ENCODE data around the gene DOC2B. TPM values are rescaled to one million over a fixed set of nuclear protein-coding genes. Genes with fewer than 3 reads are reported as not detected.
"Not testable (repeated sequence)": the region's sequence is repeated elsewhere in the genome, so short reads cannot be mapped to it uniquely, and the experiment has no call there.

DOC2B gene
- total RNA-seq, 1 experiment from 2014 or later, result 1.5 TPM

DNA sequence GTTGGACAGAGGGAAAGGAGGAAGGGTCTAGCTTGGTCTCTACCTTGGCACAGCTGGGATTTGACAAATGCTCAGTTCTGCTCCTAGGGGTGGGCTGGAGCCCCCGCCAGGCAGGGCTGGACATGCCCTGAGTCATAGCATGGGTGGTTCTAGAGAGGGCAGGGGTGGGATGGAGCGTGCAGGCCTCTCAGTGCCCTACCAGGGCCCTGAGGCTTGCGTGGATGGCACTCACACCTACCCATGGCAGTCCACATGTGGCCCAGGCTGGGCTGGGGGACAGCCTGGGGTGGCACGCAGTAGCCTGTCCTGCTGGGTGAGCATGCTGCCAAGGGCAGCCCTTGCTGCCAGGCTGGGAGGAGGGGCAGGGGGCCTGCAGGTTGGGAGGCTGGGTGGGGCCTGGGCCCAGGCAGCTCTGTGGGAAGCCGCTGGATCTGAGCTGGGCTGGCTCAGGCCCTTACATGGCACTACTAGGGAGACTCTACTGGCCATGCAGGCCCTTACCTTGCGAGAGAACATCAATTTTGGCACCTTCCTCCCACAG, 11.2 kb downstream of the DOC2B start:
- ChIA-PET CTCF (no interaction called here), POLR2A (no interaction called here)
- Histone ChIP-seq H3K27me3 (ENCODE audit: control insufficient read depth, insufficient read depth, low read length) (no peaks in the 10 kb centered on the region), H3K36me3 (ENCODE audit: control insufficient read depth, insufficient read depth, low read length) (no peaks in the 10 kb centered on the region), H3K9me3 (ENCODE audit: control insufficient read depth, insufficient read depth, low read depth, low read length) (no peaks in the 10 kb centered on the region), H3K4me1 (ENCODE audit: control insufficient read depth, insufficient read depth, low read length) (no peaks in the 10 kb centered on the region), H3K27ac (ENCODE audit: low read length) (no peak overlapping the region), H3K4me3 (ENCODE audit: low read depth in 2 of 2, low read length in 2 of 2) (no peak overlapping the region)
- in situ Hi-C loops (cut with HindIII; ENCODE audit: low pct_unique_long_range_greater_than_20kb, low sequenced_read_pairs) (no loop called here), intact Hi-C loops (cut with micrococcal nuclease; ENCODE audit: unreplicated experiment) (no loop called here)
- TF ChIP-seq, protein P1, sequence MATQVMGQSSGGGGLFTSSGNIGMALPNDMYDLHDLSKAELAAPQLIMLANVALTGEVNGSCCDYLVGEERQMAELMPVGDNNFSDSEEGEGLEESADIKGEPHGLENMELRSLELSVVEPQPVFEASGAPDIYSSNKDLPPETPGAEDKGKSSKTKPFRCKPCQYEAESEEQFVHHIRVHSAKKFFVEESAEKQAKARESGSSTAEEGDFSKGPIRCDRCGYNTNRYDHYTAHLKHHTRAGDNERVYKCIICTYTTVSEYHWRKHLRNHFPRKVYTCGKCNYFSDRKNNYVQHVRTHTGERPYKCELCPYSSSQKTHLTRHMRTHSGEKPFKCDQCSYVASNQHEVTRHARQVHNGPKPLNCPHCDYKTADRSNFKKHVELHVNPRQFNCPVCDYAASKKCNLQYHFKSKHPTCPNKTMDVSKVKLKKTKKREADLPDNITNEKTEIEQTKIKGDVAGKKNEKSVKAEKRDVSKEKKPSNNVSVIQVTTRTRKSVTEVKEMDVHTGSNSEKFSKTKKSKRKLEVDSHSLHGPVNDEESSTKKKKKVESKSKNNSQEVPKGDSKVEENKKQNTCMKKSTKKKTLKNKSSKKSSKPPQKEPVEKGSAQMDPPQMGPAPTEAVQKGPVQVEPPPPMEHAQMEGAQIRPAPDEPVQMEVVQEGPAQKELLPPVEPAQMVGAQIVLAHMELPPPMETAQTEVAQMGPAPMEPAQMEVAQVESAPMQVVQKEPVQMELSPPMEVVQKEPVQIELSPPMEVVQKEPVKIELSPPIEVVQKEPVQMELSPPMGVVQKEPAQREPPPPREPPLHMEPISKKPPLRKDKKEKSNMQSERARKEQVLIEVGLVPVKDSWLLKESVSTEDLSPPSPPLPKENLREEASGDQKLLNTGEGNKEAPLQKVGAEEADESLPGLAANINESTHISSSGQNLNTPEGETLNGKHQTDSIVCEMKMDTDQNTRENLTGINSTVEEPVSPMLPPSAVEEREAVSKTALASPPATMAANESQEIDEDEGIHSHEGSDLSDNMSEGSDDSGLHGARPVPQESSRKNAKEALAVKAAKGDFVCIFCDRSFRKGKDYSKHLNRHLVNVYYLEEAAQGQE (IDR thresholded peaks at IDR 0.05; ENCODE audit: insufficient read depth in 1 of 2, low read depth in 2 of 2, low read length in 1 of 2), result no peak
- TF ChIP-seq SIN3A (IDR thresholded peaks at IDR 0.05; ENCODE audit: borderline replicate concordance, insufficient read depth, low read depth, low read length) (no peak), TCF7L2 (IDR thresholded peaks at IDR 0.05; ENCODE audit: low read depth, low read length) (no peak), POLR2AphosphoS5 (IDR thresholded peaks at IDR 0.05; ENCODE audit: low read depth, low read length) (no peak)
- TF ChIP-seq, protein P2, sequence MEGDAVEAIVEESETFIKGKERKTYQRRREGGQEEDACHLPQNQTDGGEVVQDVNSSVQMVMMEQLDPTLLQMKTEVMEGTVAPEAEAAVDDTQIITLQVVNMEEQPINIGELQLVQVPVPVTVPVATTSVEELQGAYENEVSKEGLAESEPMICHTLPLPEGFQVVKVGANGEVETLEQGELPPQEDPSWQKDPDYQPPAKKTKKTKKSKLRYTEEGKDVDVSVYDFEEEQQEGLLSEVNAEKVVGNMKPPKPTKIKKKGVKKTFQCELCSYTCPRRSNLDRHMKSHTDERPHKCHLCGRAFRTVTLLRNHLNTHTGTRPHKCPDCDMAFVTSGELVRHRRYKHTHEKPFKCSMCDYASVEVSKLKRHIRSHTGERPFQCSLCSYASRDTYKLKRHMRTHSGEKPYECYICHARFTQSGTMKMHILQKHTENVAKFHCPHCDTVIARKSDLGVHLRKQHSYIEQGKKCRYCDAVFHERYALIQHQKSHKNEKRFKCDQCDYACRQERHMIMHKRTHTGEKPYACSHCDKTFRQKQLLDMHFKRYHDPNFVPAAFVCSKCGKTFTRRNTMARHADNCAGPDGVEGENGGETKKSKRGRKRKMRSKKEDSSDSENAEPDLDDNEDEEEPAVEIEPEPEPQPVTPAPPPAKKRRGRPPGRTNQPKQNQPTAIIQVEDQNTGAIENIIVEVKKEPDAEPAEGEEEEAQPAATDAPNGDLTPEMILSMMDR (IDR thresholded peaks at IDR 0.05), result no peak
- ATAC-seq (0 out of 2 replicates have a peak, but pooled peaks have one; percentile 42), DNase-seq (ENCODE audit: low read depth, low spot score) (no peak)
- BruUV-seq (replicated peaks), result no TSS peak

DNA sequence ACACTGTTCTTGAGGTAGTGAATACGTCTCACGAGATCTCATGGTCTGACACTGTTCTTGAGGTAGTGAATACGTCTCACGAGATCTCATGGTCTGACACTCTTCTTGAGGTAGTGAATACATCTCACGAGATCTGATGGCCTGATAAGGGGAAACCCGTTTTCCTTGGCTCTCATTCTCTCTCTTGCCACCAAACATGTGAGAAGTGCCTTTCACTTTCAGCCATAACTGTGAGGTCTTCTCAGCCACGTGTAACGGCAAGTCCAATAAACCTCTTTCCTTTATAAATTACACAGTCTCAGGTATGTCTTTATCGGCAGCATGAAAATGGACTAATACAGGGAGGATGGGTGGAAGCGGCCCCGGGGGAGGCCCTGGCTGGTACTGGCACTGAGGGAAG, 12.8 kb downstream of the DOC2B start:
- H3K27ac ChIP-seq (ENCODE audit: low read length); DNase-seq (ENCODE audit: low read depth, low spot score); in situ Hi-C loops (cut with HindIII; ENCODE audit: low pct_unique_long_range_greater_than_20kb, low sequenced_read_pairs); H3K9me3 ChIP-seq (ENCODE audit: control insufficient read depth, insufficient read depth, low read depth, low read length); intact Hi-C loops (cut with micrococcal nuclease; ENCODE audit: unreplicated experiment); BruUV-seq (replicated peaks); POLR2A ChIA-PET; H3K4me3 ChIP-seq (ENCODE audit: low read depth in 2 of 2, low read length in 2 of 2); H3K4me1 ChIP-seq (ENCODE audit: control insufficient read depth, insufficient read depth, low read length); ATAC-seq; CTCF ChIA-PET; H3K27me3 ChIP-seq (ENCODE audit: control insufficient read depth, insufficient read depth, low read length); H3K36me3 ChIP-seq (ENCODE audit: control insufficient read depth, insufficient read depth, low read length): not testable (repeated sequence)

DNA sequence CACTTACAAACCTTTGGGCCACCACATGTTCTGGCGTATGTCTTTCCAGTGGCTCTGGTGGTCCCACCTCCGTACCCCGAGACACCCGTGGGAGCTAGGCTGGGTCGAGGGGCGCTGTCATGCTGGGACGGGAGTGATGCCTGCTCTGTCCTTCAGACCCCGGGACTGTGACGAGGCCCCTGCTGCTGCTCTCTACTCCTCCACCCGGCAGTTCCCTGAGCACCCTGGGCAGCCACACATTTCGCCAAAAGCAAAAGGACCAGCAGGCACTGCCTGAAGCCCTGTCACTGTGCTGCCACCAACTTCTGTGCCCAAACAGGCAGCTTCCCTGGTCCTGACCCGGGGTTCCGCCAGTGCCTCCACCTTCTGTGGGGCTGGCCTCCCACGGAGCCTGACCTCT, 15.5 kb downstream of the DOC2B start:
- Histone ChIP-seq H3K9me3 (ENCODE audit: control insufficient read depth, insufficient read depth, low read depth, low read length) (no peaks in the 10 kb centered on the region), H3K36me3 (ENCODE audit: control insufficient read depth, insufficient read depth, low read length) (no peaks in the 10 kb centered on the region), H3K27ac (ENCODE audit: low read length) (no peak overlapping the region), H3K4me3 (ENCODE audit: low read depth in 2 of 2, low read length in 2 of 2) (no peak overlapping the region), H3K27me3 (ENCODE audit: control insufficient read depth, insufficient read depth, low read length) (no peaks in the 10 kb centered on the region), H3K4me1 (ENCODE audit: control insufficient read depth, insufficient read depth, low read length) (no peaks in the 10 kb centered on the region)
- BruUV-seq (replicated peaks), result no TSS peak
- in situ Hi-C loops (cut with HindIII; ENCODE audit: low pct_unique_long_range_greater_than_20kb, low sequenced_read_pairs), result no loop called here
- no peak for TF ChIP-seq SIN3A (IDR thresholded peaks at IDR 0.05; ENCODE audit: borderline replicate concordance, insufficient read depth, low read depth, low read length)
- TF ChIP-seq TCF7L2 (IDR thresholded peaks at IDR 0.05; ENCODE audit: low read depth, low read length), result no peak
- TF ChIP-seq POLR2AphosphoS5 (IDR thresholded peaks at IDR 0.05; ENCODE audit: low read depth, low read length), result no peak
- TF ChIP-seq, protein P2 (IDR thresholded peaks at IDR 0.05), result no peak
- TF ChIP-seq, protein P1 (IDR thresholded peaks at IDR 0.05; ENCODE audit: insufficient read depth in 1 of 2, low read depth in 2 of 2, low read length in 1 of 2), result no peak
- DNase-seq (ENCODE audit: low read depth, low spot score) (no peak), ATAC-seq (no peak)
- intact Hi-C loops (cut with micrococcal nuclease; ENCODE audit: unreplicated experiment), result no loop called here
- CTCF ChIA-PET, result no interaction called here
- POLR2A ChIA-PET, result no interaction called here
